ES-I3 (cell line): ENCODE results near the gene CAPN15.

Experiments
- H3K36me3 ChIP-seq: 2 replicates; pipeline ENCODE4 v1.6.1; 2013; ENCODE audit warnings: mild to moderate bottlenecking, low read length, control low read depth, moderate library complexity; ENCODE audit not compliant: insufficient read depth
- H3K4me1 ChIP-seq: 2 replicates; pipeline ENCODE4 v1.6.1; 2013; ENCODE audit warnings: mild to moderate bottlenecking, control low read depth, low read length; ENCODE audit not compliant: insufficient read depth
- H3K9ac ChIP-seq: 2 replicates; pipeline ENCODE4 v1.6.1; 2013; ENCODE audit warnings: low read depth, mild to moderate bottlenecking, low read length, moderate library complexity
- H3K9me3 ChIP-seq: 2 replicates; pipeline ENCODE4 v1.6.1; 2013; ENCODE audit warnings: mild to moderate bottlenecking, low read length, moderate library complexity; ENCODE audit not compliant: control insufficient read depth, insufficient read depth

CAPN15 gene

DNA sequence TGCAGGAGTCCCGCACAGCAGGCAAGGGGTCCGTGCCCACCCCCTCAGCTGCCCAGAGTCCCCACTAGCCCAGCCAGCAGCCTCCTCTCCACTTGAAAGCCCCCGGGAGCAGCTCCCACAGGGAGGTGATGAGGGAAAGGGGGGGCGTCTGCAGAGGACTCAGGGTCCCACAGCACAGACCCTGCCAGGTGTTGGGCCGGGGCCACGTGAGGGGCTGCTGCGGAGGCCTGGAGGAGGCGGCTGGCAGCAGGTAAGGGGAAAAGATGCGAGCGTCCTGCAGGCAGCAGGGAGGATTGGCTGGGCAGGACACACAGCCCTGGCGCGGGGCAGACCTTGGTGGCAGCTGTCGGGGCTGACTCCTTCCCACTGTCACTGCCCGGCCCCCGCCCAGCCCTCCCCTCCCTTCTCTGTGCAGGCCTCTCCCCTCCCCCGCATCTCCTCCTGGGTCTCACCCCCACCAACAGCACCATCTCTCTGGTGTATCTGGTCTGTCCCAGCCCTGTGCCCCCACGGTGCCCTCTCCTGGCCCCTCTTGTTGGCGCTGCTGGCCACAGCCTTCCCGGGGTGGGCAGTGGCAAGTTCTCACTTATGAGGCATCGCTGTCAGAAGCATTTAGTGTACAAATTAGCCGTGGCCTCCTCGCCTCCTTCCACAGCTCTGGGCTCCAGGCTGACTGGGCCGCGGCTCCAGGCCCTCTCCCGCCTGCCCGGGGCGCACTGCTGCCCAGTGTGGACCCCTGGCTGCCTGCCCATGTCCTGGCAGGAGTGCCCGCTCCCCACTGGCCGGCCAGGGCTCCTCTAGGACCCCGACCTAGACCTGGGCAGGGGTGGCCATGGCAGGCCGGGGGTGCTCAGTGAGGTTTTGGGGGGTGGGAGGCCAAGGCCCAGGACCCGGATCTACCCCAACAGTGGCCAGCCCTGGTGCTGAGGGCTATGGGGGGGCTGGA lies 28.3 kb downstream of the CAPN15 start:
- Histone ChIP-seq H3K9ac (no peak overlapping the region), H3K9me3 (no peaks in the 10 kb centered on the region), H3K4me1 (no peaks in the 10 kb centered on the region; the same call in 1 of the 2 replicates), H3K36me3 (no peaks in the 10 kb centered on the region)

DNA sequence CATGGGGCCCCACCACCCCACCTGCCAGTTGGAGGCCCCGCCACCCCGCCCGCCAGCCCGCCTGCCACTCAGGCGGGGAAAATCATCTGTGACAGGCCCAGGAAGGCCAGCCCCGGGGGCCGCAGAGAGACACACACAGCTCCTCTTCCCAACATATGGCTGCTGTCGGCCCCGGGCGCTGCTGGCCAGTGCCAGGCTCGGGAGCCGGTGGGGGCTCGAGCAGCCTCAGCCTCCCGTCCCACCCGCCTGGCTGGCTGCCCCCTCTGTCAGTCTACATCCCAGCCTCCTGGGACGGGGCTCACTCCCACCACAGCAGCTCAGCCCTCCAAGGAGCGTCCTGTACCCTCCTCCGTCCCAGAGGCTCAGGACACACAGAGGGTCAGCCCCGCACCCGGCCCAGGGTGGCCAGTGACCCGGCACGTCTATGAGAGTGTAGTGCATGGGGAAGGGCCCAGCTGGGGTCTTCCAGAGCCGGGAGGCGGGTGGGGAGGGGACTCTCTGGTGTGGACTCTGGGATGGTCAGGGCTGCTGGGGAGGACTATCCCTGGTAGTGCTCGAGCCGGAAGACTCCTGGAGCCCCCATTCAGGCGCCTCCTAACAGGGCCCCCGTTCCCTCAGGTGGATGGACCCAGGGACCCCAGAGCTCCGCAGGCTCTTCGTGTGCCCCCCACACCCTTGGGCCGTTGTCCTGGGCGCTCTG lies 29.1 kb downstream of the CAPN15 start:
- no peaks in the 10 kb centered on the region; the same call in 1 of the 2 replicates for H3K4me1 ChIP-seq
- no peaks in the 10 kb centered on the region for H3K9me3 ChIP-seq
- no peaks in the 10 kb centered on the region for H3K36me3 ChIP-seq
- no peak overlapping the region for H3K9ac ChIP-seq

DNA sequence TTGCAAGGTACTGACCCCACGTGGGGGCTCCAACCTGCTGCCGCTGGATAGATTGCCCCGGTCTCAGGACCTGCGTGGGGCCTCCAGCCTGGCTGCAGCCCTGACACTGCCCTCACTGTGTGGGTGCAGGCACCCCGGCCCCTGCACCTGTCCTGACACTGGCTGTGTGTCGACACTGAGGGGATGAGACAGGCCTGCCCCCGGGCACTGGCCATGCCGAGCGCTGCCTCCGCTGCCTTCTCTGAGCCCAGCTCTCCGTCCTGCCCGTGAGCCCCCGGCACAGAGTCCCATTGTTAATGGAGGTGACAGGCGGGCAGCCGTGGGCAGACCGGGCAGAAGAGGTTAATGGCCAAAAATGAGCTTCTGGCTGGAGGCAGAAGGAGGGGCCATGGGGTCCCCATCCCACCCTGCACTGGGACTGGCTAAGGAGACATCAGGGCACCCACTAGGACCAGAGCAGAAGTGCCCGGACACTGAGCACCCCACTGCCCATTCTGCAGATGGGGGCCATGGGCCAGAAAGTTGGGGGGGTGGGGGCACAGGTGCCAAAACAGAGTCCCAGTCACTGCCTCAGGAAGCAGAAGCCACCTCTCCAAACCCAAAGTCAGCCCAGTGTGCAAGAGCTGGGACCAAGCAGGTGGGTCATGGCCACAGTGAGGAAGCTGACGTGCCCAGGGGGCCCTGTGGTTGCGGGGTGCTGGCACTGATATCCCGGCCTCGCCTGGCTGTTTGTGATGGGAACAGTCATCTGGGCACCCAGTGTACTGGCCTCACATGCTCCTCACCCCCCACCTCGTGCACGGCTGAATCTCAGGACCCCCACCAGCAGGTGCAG lies 30.2 kb downstream of the CAPN15 start:
- Histone ChIP-seq H3K9ac (no peak overlapping the region), H3K9me3 (no peaks in the 10 kb centered on the region), H3K4me1 (no peaks in the 10 kb centered on the region; the same call in 1 of the 2 replicates), H3K36me3 (no peaks in the 10 kb centered on the region)

DNA sequence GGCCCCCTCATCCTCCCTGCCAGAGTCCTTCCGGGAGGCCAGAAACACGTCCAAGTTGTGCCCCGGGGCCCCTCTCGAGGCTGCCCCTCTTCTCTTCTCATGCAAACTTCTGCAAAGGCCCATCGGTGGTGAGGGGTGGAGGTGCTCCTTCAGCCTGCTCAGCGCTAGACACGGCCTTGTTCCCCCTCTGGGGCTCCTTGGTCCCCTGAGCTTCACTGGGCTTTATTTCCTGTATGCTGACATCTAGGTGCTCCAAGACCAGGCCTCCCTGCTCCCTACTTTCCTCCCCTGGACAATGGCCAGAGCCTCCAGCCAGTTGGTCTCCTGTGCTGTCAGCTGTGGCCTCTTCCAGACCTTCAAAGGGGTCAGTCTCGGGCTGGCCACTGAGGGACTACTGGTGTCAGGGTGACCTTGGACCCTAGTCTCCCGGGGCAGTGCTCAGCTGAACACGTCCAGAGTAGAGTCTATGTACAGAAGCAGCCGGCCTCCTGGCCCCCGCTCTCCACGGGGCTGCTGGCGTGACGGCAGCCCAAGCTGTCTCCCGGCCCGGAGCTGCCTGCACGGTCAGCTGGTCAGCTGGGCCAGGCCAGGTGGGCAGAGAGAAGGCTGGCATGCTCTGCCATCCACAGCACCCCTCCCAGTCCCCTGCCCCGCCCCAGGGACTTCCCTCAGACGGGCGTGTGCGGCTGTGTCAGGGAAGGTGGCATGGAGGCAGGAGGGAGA lies 30.9 kb downstream of the CAPN15 start:
- Histone ChIP-seq H3K9ac (no peak overlapping the region), H3K4me1 (no peaks in the 10 kb centered on the region; the same call in 1 of the 2 replicates), H3K36me3 (no peaks in the 10 kb centered on the region), H3K9me3 (no peaks in the 10 kb centered on the region)

DNA sequence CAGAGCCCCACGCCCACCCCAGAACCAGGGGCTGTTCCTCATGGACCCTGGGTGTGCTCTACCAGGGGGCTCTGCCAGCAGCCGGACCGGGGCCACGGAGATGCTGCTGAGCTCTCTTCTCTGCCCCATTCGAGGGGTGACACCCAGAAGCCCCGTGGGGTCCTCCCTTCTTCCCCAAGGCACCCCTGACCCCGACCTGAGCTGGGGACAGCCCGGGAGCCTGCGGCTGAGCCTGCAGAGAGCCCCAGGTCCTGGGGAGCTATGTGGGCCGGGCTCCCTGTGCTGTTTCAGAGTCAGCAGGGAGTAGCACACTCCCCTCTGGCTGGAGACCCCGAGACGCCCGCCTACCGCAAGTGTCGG lies 31.5 kb downstream of the CAPN15 start:
- H3K4me1 ChIP-seq, result no peaks in the 10 kb centered on the region; the same call in 1 of the 2 replicates
- H3K9me3 ChIP-seq, result no peaks in the 10 kb centered on the region
- no peaks in the 10 kb centered on the region for H3K36me3 ChIP-seq
- H3K9ac ChIP-seq, result no peak overlapping the region

DNA sequence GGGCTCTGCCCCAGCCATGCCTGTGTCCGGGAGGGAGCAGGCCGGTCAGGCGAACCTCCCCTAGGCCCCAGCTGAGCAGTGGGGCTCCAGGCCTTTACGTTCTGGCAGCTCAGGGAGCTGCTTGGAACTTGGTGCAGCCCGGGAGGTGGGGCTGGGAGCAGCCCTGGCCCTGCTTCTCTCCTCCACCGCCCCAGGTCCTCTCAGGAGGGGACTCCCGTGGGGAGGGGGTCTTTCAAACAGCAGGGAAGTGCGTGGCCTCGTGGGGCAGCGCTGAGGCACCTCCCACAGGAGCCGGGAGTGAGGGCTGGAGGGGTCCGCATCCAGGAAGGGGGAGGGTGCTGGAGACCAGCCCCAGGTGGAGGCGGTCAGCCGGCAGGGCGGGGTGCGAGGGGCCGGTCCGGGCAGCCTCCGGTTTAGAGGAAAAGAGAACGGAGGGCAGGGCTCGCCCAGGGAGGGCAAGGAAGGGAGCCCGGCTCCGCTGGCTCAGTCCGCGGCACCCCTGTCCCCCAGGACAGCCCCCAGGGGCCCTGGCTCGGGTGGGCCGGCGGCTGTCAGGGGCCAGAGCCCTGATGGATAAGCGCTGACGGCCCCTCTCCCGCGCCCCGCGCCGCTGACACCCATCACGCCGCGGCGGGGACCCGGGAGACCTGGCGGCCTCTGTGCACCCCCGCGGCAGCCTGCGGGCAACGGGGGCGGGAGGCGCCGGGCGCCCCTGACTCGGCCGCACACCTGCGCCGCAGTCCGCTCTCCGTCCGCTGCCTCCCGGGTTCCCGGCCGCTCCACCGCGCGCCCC lies 32.1 kb downstream of the CAPN15 start:
- Histone ChIP-seq H3K4me1 (no peaks in the 10 kb centered on the region; the same call in 1 of the 2 replicates), H3K36me3 (no peaks in the 10 kb centered on the region), H3K9ac (peak overlapping the region; percentile 36; the same call in 1 of the 2 replicates), H3K9me3 (no peaks in the 10 kb centered on the region)

DNA sequence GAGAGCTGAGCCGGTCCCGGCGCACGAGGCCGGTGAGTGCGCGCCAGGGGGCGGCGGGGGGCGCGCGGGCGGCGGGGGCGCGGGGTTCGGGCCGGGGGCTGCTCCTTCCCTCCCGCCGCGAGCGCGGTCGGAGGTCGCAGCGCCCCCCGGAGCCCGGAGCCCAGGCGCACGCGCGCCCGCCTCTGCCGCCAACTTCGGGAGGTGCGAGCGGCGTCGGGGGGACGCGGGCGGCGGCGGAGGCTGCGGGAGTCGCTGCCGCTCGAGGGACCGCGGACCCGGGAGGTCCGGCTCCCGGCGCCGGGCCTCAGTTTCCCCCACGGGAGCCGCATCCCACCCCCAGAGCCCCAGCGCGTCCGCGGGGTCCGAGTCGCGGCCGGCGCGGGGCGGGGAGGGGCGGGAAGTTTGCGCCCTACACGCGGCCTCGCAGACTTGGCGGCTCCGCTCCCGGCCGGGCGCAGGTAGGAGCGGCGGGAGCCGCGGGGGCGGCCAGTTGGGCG lies 32.7 kb downstream of the CAPN15 start, which contains the start of gene PRR35:
Gene PRR35, plus strand, starts transcription at position 191 of the 497 bp plus-strand sequence. CDS start 2,901 bp downstream, outside the sequence.
- Histone ChIP-seq H3K9me3 (no peaks in the 10 kb centered on the region), H3K9ac (peak within 1 kb of the TSS; percentile 48; the same call in 1 of the 2 replicates), H3K4me1 (no peaks in the 10 kb centered on the region; the same call in 1 of the 2 replicates), H3K36me3 (no peaks in the 10 kb centered on the region)

DNA sequence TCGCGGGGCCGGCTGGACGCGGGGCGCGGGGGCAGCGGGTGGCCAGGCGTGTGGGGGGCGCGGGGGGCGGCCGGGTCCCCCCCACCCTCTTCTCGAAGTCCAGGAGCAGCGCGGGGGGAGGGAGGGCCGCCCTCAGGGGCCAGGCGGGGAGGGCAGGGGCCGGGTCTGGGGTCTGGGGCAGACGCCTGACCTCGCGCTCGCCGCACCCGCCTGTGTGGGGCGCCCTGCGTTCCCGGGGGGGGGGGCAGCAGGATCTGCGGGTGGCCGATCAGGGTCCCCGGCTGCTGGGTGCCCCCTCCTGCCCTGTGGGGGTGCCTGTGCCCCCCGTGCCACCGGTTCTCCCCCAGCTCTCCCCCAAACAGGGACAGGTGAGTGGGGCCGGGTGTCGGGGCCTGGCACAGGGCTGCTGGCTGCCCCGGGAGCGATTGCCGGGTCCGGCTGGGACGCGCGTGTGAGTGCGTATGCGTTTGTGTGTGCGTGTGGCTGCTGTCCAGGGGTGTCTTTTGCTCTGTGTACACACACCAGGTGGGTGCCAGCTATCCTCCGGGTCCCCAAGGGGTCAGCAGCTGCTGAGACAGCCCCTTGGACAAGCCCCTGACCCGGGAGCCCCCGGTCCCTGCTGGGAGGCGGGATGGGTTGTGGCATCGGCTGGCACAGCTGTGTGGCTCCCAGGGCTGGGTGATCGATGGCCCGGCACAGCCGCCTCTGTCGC lies 33.3 kb downstream of the CAPN15 start:
- H3K9ac ChIP-seq, result no peak overlapping the region; the same call in 1 of the 2 replicates
- H3K36me3 ChIP-seq, result no peaks in the 10 kb centered on the region
- H3K9me3 ChIP-seq, result no peaks in the 10 kb centered on the region
- peaks cover 2% of the 10 kb centered on the region; the same call in 1 of the 2 replicates for H3K4me1 ChIP-seq

DNA sequence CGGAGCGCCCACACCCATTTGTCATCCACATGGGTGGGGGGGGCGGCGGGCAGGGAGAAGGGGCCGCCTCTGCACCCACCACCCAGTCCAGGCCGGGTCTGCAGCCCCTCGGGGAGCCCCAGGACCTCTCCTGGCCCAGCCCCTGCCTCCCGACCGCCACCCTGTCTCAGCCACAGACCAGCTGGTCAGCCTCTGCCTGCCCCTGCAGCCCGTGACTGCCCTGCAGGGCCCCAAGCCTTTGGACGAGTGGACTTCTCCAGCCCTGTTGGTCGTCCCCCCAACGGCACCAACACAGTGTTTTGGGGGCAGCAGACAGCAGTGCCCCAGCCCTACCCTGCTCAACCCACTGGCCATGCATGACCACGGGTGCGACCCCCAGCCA lies 33.9 kb downstream of the CAPN15 start:
- H3K9ac ChIP-seq, result no peak overlapping the region
- peaks cover 7% of the 10 kb centered on the region for H3K4me1 ChIP-seq
- no peaks in the 10 kb centered on the region for H3K36me3 ChIP-seq
- no peaks in the 10 kb centered on the region for H3K9me3 ChIP-seq

DNA sequence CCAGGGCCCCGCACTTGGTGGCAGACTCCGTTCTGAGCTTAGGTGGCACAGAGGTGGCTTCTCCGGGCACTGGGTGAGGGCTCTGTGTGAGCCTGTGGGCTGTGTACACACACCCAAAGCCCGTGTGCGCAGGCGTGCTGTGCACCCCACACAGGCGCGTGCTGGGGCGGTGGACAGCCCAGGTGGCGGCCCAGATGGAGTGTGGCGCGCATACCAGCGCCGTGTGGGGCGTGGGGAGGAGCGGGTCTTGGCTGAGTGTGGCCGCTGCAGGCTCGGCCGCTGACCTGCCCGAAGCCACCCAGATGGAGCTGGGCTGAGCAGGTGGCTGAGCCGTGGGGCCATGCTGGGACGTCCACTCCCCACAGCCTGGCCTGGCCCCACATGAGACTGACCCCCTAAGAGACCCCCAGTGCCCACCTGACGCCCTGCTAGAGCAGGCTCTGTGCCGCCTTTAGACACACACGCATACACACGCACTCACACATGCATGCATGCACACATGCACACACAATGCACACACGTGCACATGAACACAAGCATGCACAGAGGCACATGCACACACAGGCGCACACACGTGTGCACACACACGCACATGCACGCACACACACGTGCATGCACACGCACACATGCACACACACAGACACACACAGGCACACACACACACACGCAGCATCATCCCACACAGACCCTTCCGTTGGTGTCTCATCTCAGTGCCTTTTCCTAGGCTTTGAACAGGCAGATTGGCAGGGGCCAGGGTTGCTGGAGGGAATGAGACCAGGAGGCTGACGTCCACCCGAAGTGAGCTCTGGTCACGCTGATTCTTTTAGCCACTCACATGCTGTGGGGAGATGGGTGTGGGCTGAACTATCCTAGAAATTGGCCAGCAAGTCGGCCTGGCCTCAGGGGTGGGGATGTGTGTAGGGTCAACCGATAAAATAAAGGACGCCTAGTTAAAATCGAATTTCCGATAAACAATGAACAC lies 34.7 kb downstream of the CAPN15 start:
- no peaks in the 10 kb centered on the region for H3K36me3 ChIP-seq
- no peak overlapping the region for H3K9ac ChIP-seq
- peaks cover 10% of the 10 kb centered on the region for H3K4me1 ChIP-seq
- no peaks in the 10 kb centered on the region for H3K9me3 ChIP-seq

DNA sequence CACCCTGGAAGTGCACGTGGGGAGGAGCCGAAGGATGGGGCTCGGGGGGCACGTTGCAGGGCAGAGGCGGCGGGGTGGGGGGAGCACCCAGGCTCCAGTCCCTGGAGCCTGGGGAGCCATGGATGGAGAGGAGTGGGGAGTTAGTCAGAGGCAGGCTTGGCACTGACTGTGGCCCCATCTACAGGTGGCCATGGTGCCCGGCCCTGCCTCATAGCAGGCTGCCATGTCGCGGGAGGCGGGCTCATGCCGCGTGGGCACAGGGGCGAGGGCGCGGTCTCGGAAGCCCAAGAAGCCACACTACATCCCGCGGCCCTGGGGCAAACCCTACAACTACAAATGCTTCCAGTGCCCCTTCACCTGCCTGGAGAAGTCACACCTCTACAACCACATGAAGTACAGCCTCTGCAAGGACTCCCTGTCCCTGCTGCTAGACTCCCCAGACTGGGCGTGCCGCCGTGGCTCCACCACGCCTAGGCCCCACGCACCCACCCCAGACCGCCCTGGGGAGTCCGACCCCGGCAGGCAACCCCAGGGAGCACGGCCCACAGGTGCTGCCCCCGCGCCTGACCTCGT lies 35.6 kb downstream of the CAPN15 start:
- Histone ChIP-seq H3K36me3 (no peaks in the 10 kb centered on the region), H3K4me1 (peaks cover 10% of the 10 kb centered on the region), H3K9me3 (no peaks in the 10 kb centered on the region), H3K9ac (no peak overlapping the region)
